Fibroblast of peridontal ligament (primary cell): ENCODE data around the gene LGR4.

Experiments used
- DNase-seq: peaks from one replicate; pipeline ENCODE4 v3.0.0-alpha.2; 2010; ENCODE audit errors: extremely low read depth

The LGR4 gene

GRCh38 chr11:27380771-27381170 is 91.8 kb downstream of the LGR4 start:
- no peak for DNase-seq

- DNase-seq: no peak
Measured at GRCh38 chr11:27379449-27379848, 93.1 kb downstream of the LGR4 start.

GRCh38 chr11:27375370-27375769 is 97.2 kb downstream of the LGR4 start:
- DNase-seq: no peak

- no peak for DNase-seq
Measured at GRCh38 chr11:27373856-27374602, 98.6 kb downstream of the LGR4 start.

GRCh38 chr11:27373392-27373791 is 99.2 kb downstream of the LGR4 start:
- no peak for DNase-seq

GRCh38 chr11:27372164-27372563 is 100.4 kb downstream of the LGR4 start:
- DNase-seq: no peak

- no peak for DNase-seq
Measured at GRCh38 chr11:27371489-27371888, 101.1 kb downstream of the LGR4 start.

GRCh38 chr11:27370374-27370773 is 102.2 kb downstream of the LGR4 start:
- DNase-seq: no peak

GRCh38 chr11:27367881-27368280 is 104.7 kb downstream of the LGR4 start:
- DNase-seq: no peak

GRCh38 chr11:27363576-27364117 is 108.9 kb downstream of the LGR4 start:
- no peak for DNase-seq

- peak; percentile 83 for DNase-seq
Measured at GRCh38 chr11:27362749-27363575, 109.6 kb downstream of the LGR4 start, which contains the start of gene CCDC34. Gene CCDC34 (minus strand): TSS chr11:27363215. CDS start chr11:27363194, 21 bp downstream.

GRCh38 chr11:27361649-27362431 is 110.8 kb downstream of the LGR4 start:
- DNase-seq: no peak

GRCh38 chr11:27358296-27358695 is 114.3 kb downstream of the LGR4 start:
- DNase-seq: peak; percentile 63

- no peak for DNase-seq
Measured at GRCh38 chr11:27357250-27357649, 115.3 kb downstream of the LGR4 start.

GRCh38 chr11:27356624-27357222 is 115.9 kb downstream of the LGR4 start:
- DNase-seq: no peak

GRCh38 chr11:27355575-27356104 is 117.0 kb downstream of the LGR4 start:
- no peak for DNase-seq

GRCh38 chr11:27354359-27354965 is 118.1 kb downstream of the LGR4 start:
- no peak for DNase-seq

- DNase-seq: peak; percentile 82
Measured at GRCh38 chr11:27353593-27354358, 118.8 kb downstream of the LGR4 start.

GRCh38 chr11:27352781-27353180 is 119.8 kb downstream of the LGR4 start:
- no peak for DNase-seq

- peak; percentile 92 for DNase-seq
Measured at GRCh38 chr11:27350511-27350910, 122.1 kb downstream of the LGR4 start.
